Calu3 (cell line): ENCODE data around the gene NEDD4L. TPM values are rescaled to one million over a fixed set of nuclear protein-coding genes. Genes with fewer than 3 reads are reported as not detected.

Experiments used
- BruUV-seq: library from RNA; stranded (reverse); fragments of 400-500 nt; replicated peaks from 2 replicates; lab custom pipeline; 2021; lab: Mats Ljungman, UMichigan
- CTCF ChIA-PET: fragments of 300-600 bp; sonication (Branson Sonifier 250); formaldehyde crosslinking; loops from one replicate; lab custom pipeline; 2022; ENCODE audit warnings: antibody characterized with exemption; lab: Charles Lee
- DNase-seq: peaks from one replicate; pipeline ENCODE4 v3.0.0; 2022
- H3K27ac Mint-ChIP-seq: one replicate; pipeline ENCODE4 v1.8.0; 2022; ENCODE audit warnings: mixed read lengths; ENCODE audit not compliant: unreplicated experiment
- H3K27me3 Mint-ChIP-seq: one replicate; pipeline ENCODE4 v1.8.0; 2022; ENCODE audit warnings: mixed read lengths; ENCODE audit not compliant: unreplicated experiment
- H3K36me3 Mint-ChIP-seq: one replicate; pipeline ENCODE4 v1.8.0; 2022; ENCODE audit warnings: mild to moderate bottlenecking, moderate library complexity, mixed read lengths; ENCODE audit not compliant: insufficient read depth, unreplicated experiment
- H3K4me1 Mint-ChIP-seq: one replicate; pipeline ENCODE4 v1.8.0; 2022; ENCODE audit warnings: mild to moderate bottlenecking, low read depth, mixed read lengths; ENCODE audit not compliant: unreplicated experiment
- H3K4me3 Mint-ChIP-seq: one replicate; pipeline ENCODE4 v1.8.0; 2022; ENCODE audit warnings: mild to moderate bottlenecking, low read depth, moderate library complexity, mixed read lengths; ENCODE audit not compliant: unreplicated experiment
- H3K9me3 Mint-ChIP-seq: one replicate; pipeline ENCODE4 v1.8.0; 2022; ENCODE audit warnings: low read depth, mixed read lengths; ENCODE audit not compliant: unreplicated experiment
- CTCF ChIP-seq: fragments of 200-600 bp; IDR thresholded peaks from one replicate; pipeline ENCODE4 v1.8.0; 2022; ENCODE audit warnings: antibody characterized with exemption; ENCODE audit not compliant: unreplicated experiment
- intact Hi-C: fragments of 100-400 bp; cut with micrococcal nuclease; formaldehyde crosslinking; loops from one replicate; pipeline ENCODE4 v1.10.0; 2022; ENCODE audit not compliant: unreplicated experiment
- total RNA-seq: library from RNA; stranded (reverse); gene quantifications from 2 replicates; pipeline ENCODE4 v1.2.3, GENCODE V29; 2022

Gene NEDD4L
- total RNA-seq, 1 experiment from 2014 or later = 213 TPM

GRCh38 chr18:58402951-58403702 lies 359.1 kb downstream of the NEDD4L start:
- H3K36me3 Mint-ChIP-seq = peaks cover 33% of the 10 kb centered on the region
- BruUV-seq = no TSS peak
- H3K9me3 Mint-ChIP-seq = no peaks in the 10 kb centered on the region
- CTCF ChIA-PET = no interaction called here
- no peak overlapping the region for H3K4me3 Mint-ChIP-seq
- TF ChIP-seq CTCF = no peak
- H3K4me1 Mint-ChIP-seq = no peaks in the 10 kb centered on the region
- intact Hi-C loops = no loop called here
- no peak for DNase-seq
- H3K27ac Mint-ChIP-seq = peak overlapping the region; percentile 44
- H3K27me3 Mint-ChIP-seq = no peaks in the 10 kb centered on the region

- intact Hi-C loops = no loop called here
- H3K9me3 Mint-ChIP-seq = no peaks in the 10 kb centered on the region
- no peak for DNase-seq
- CTCF ChIA-PET = interaction anchor here (0.8 kb wide), 1 partner anchor 360 kb away, joined by 3 read pairs; no protein-coding TSS in a partner anchor
- no peaks in the 10 kb centered on the region for H3K4me1 Mint-ChIP-seq
- no peak for TF ChIP-seq CTCF
- BruUV-seq = no TSS peak
- peaks cover 25% of the 10 kb centered on the region for H3K36me3 Mint-ChIP-seq
- H3K4me3 Mint-ChIP-seq = no peak overlapping the region
- H3K27me3 Mint-ChIP-seq = no peaks in the 10 kb centered on the region
- no peak overlapping the region for H3K27ac Mint-ChIP-seq
These were observed 359.9 kb downstream of the NEDD4L start for GRCh38 chr18:58403799-58404455.

- CTCF ChIA-PET = no interaction called here
- intact Hi-C loops = no loop called here
These were observed 361.3 kb downstream of the NEDD4L start for GRCh38 chr18:58405107-58405898.

More at GRCh38 chr18:58405107-58405898, 361.3 kb downstream of the NEDD4L start:
- no peak for TF ChIP-seq CTCF
- Mint-ChIP-seq H3K27me3 (no peaks in the 10 kb centered on the region), H3K4me1 (no peaks in the 10 kb centered on the region), H3K27ac (no peak overlapping the region), H3K36me3 (peaks cover 14% of the 10 kb centered on the region), H3K9me3 (no peaks in the 10 kb centered on the region), H3K4me3 (no peak overlapping the region)
- BruUV-seq = no TSS peak
- DNase-seq = no peak
